NK-92 (cell line): ENCODE results near the gene ZNF276.
"Not testable (repeated sequence)": the region's sequence is repeated elsewhere in the genome, so short reads cannot be mapped to it uniquely, and the experiment has no call there.

Source experiments
- DNase-seq: peaks from one replicate; lab custom pipeline; 2025; ENCODE audit not compliant: unreplicated experiment; lab: John Stamatoyannopoulos, UW

Gene ZNF276

GRCh38 chr16:89779909-89780305 is 58.6 kb downstream of the ZNF276 start:
- DNase-seq: no peak

GRCh38 chr16:89782489-89782888 is 61.2 kb downstream of the ZNF276 start:
- DNase-seq: no peak

GRCh38 chr16:89783952-89784351 is 62.6 kb downstream of the ZNF276 start:
- not testable (repeated sequence) for DNase-seq

GRCh38 chr16:89784406-89784805 is 63.1 kb downstream of the ZNF276 start:
- DNase-seq: no peak

- DNase-seq: no peak
Measured at GRCh38 chr16:89785523-89786155, 64.3 kb downstream of the ZNF276 start.

- no peak for DNase-seq
Measured at GRCh38 chr16:89786474-89787364, 65.4 kb downstream of the ZNF276 start.

GRCh38 chr16:89787365-89787805 is 66.0 kb downstream of the ZNF276 start:
- DNase-seq: no peak
